ENCODE results near the gene ANTXR1. TPM values are rescaled to one million over a fixed set of nuclear protein-coding genes. Genes with fewer than 3 reads are reported as not detected.
A peak's percentile ranks its signal among the peaks of the same experiment; 100 is the strongest.

ANTXR1 gene
- total RNA-seq, 1 experiment from 2014 or later: 48.3 TPM

GRCh38 chr2:68992933-68993332 is 20.0 kb upstream of the ANTXR1 start:
- intact Hi-C loops (cut with micrococcal nuclease; ENCODE audit: unreplicated experiment): no loop called here
- no peaks in the 10 kb centered on the region for H3K79me2 ChIP-seq (ENCODE audit: low read depth)

GRCh38 chr2:68993660-68994059 is 19.3 kb upstream of the ANTXR1 start:
- Histone ChIP-seq H3K27ac (no peak overlapping the region), H3K9me3 (ENCODE audit: insufficient read depth, low read depth) (no peaks in the 10 kb centered on the region), H3F3A (ENCODE audit: insufficient read depth, low read depth) (no peaks in the 10 kb centered on the region), H3K79me2 (ENCODE audit: low read depth) (no peaks in the 10 kb centered on the region), H3K4me3 (no peak overlapping the region), H2AFZ (no peak overlapping the region), H3K36me3 (ENCODE audit: low read depth) (no peaks in the 10 kb centered on the region), H4K20me1 (ENCODE audit: insufficient read depth) (no peaks in the 10 kb centered on the region), H3K9me2 (ENCODE audit: insufficient read depth) (no peaks in the 10 kb centered on the region), H3K4me2 (no peak overlapping the region), H3K27me3 (ENCODE audit: insufficient read depth, low read depth) (no peaks in the 10 kb centered on the region), H3K4me1 (replicated peaks; ENCODE audit: insufficient read depth) (no peaks in the 10 kb centered on the region)
- BruUV-seq (replicated peaks): no TSS peak
- POLR2A ChIA-PET (ENCODE audit: unreplicated experiment): no interaction called here
- TF ChIP-seq EZH2 (IDR thresholded peaks at IDR 0.05; ENCODE audit: low read depth) (no peak), CTCF (conservative IDR thresholded peaks at IDR 0.05) (no peak)
- intact Hi-C loops (cut with micrococcal nuclease; ENCODE audit: unreplicated experiment): no loop called here
- CTCF ChIA-PET: interaction anchor here (0.6 kb wide), 1 partner anchor 1299 kb away, joined by 4 read pairs; no protein-coding TSS in a partner anchor
- DNase-seq: no peak

More at GRCh38 chr2:68992933-68993332, 20.0 kb upstream of the ANTXR1 start:
- Histone ChIP-seq H3K27me3 (ENCODE audit: insufficient read depth, low read depth) (no peaks in the 10 kb centered on the region), H4K20me1 (ENCODE audit: insufficient read depth) (no peaks in the 10 kb centered on the region), H3F3A (ENCODE audit: insufficient read depth, low read depth) (no peaks in the 10 kb centered on the region), H3K27ac (no peak overlapping the region), H3K36me3 (ENCODE audit: low read depth) (no peaks in the 10 kb centered on the region), H3K9me2 (ENCODE audit: insufficient read depth) (no peaks in the 10 kb centered on the region), H3K4me3 (no peak overlapping the region), H2AFZ (no peak overlapping the region), H3K9me3 (ENCODE audit: insufficient read depth, low read depth) (no peaks in the 10 kb centered on the region), H3K4me1 (replicated peaks; ENCODE audit: insufficient read depth) (no peaks in the 10 kb centered on the region), H3K4me2 (no peak overlapping the region)
- DNase-seq: no peak
- no TSS peak for BruUV-seq (replicated peaks)
- ChIA-PET CTCF (interaction anchor here (0.6 kb wide), 1 partner anchor 1300 kb away, joined by 4 read pairs; no protein-coding TSS in a partner anchor), POLR2A (ENCODE audit: unreplicated experiment) (no interaction called here)
- TF ChIP-seq CTCF (conservative IDR thresholded peaks at IDR 0.05) (no peak), EZH2 (IDR thresholded peaks at IDR 0.05; ENCODE audit: low read depth) (no peak)

GRCh38 chr2:68994864-68995263 is 18.1 kb upstream of the ANTXR1 start:
- TF ChIP-seq EZH2 (IDR thresholded peaks at IDR 0.05; ENCODE audit: low read depth) (no peak), CTCF (conservative IDR thresholded peaks at IDR 0.05) (no peak)
- Histone ChIP-seq H3F3A (ENCODE audit: insufficient read depth, low read depth) (no peaks in the 10 kb centered on the region), H3K9me3 (ENCODE audit: insufficient read depth, low read depth) (no peaks in the 10 kb centered on the region), H3K9me2 (ENCODE audit: insufficient read depth) (no peaks in the 10 kb centered on the region), H3K4me3 (no peak overlapping the region), H3K27me3 (ENCODE audit: insufficient read depth, low read depth) (no peaks in the 10 kb centered on the region), H3K36me3 (ENCODE audit: low read depth) (no peaks in the 10 kb centered on the region), H2AFZ (no peak overlapping the region), H3K79me2 (ENCODE audit: low read depth) (no peaks in the 10 kb centered on the region), H3K27ac (no peak overlapping the region), H4K20me1 (ENCODE audit: insufficient read depth) (no peaks in the 10 kb centered on the region), H3K4me2 (no peak overlapping the region), H3K4me1 (replicated peaks; ENCODE audit: insufficient read depth) (no peaks in the 10 kb centered on the region)
- POLR2A ChIA-PET (ENCODE audit: unreplicated experiment): interaction anchor here (0.7 kb wide), 1 partner anchor 352 kb away, joined by 6 read pairs; no protein-coding TSS in a partner anchor
- DNase-seq: peak; percentile 43 to 60
- CTCF ChIA-PET: no interaction called here
- no TSS peak for BruUV-seq (replicated peaks)
- intact Hi-C loops (cut with micrococcal nuclease; ENCODE audit: unreplicated experiment): no loop called here
